OCI-LY3 (cell line): Measurements from ENCODE around the gene SH3RF3.

Source experiments
- H2AFZ ChIP-seq: fragments of 200-600, 300-600 bp; shearing (Covaris generic); 2 replicates; pipeline ENCODE4 v1.6.0; 2014; ENCODE audit warnings: antibody characterized with exemption, low read depth, low read length
- H3K27ac ChIP-seq: fragments of 200-600, 300-600 bp; sonication (generic); 2 replicates; pipeline ENCODE4 v1.5.1; 2014; ENCODE audit warnings: mild to moderate bottlenecking, low read length, moderate library complexity, mixed read lengths
- H3K27me3 ChIP-seq: fragments of 200-600, 300-600 bp; sonication (generic); 2 replicates; pipeline ENCODE4 v1.6.1; 2014; ENCODE audit warnings: low read depth, low read length, mixed read lengths
- H3K36me3 ChIP-seq: fragments of 200-600, 300-600 bp; sonication (generic); replicated peaks from 2 replicates; pipeline ENCODE3; 2014; ENCODE audit warnings: low read depth, low read length, mixed read lengths
- H3K4me1 ChIP-seq: fragments of 300-600, 200-600 bp; sonication (generic); 2 replicates; pipeline ENCODE4 v1.6.1; 2014; ENCODE audit warnings: low read length, mixed read lengths
- H3K4me2 ChIP-seq: fragments of 200-600, 300-600 bp; sonication (generic); 2 replicates; pipeline ENCODE4 v1.6.1; 2014; ENCODE audit warnings: low read length, mixed read lengths
- H3K4me3 ChIP-seq: fragments of 300-600, 200-600 bp; sonication (generic); 2 replicates; pipeline ENCODE4 v1.5.1; 2014; ENCODE audit warnings: antibody characterized with exemption, mild to moderate bottlenecking, low read length, moderate library complexity
- H3K79me2 ChIP-seq: fragments of 300-600, 200-600 bp; shearing (Covaris generic); 2 replicates; pipeline ENCODE4 v1.6.1; 2014; ENCODE audit warnings: mild to moderate bottlenecking, low read length, mixed read lengths
- H3K9ac ChIP-seq: fragments of 300-600, 200-600 bp; shearing (Covaris generic); 2 replicates; pipeline ENCODE4 v1.6.0; 2014; ENCODE audit warnings: mild to moderate bottlenecking, low read length, moderate library complexity
- H3K9me3 ChIP-seq: fragments of 200-600, 300-600 bp; shearing (Covaris generic); 2 replicates; pipeline ENCODE4 v1.6.1; 2014; ENCODE audit warnings: low read length, mixed read lengths; ENCODE audit not compliant: insufficient read depth
- H4K20me1 ChIP-seq: fragments of 200-600, 300-600 bp; sonication (generic); 2 replicates; pipeline ENCODE4 v1.6.1; 2016; ENCODE audit warnings: low read length, mixed read lengths; ENCODE audit not compliant: insufficient read depth
- EZH2phosphoT487 ChIP-seq: fragments of 200-600 bp; shearing (Covaris generic); IDR thresholded peaks from 2 replicates; pipeline ENCODE4 v1.6.1; 2018; ENCODE audit warnings: antibody characterized with exemption, mixed run types, low read depth
- TF ChIP-seq, protein P1 (sequence below): fragments of 200-600, 300-600 bp; sonication (generic); IDR thresholded peaks from 2 replicates; pipeline ENCODE4 v1.5.1; 2014; ENCODE audit warnings: antibody characterized with exemption, low read length, low read depth

Gene SH3RF3

GRCh38 chr2:109186656-109187250 is 57.7 kb downstream of the SH3RF3 start:
- Histone ChIP-seq H3K4me3 (no peak overlapping the region), H3K36me3 (no peaks in the 10 kb centered on the region), H3K4me1 (no peaks in the 10 kb centered on the region), H3K4me2 (no peak overlapping the region), H3K9ac (no peak overlapping the region), H3K79me2 (no peaks in the 10 kb centered on the region), H2AFZ (no peak overlapping the region), H4K20me1 (no peaks in the 10 kb centered on the region), H3K27ac (no peak overlapping the region), H3K27me3 (peaks cover 3% of the 10 kb centered on the region; the same call in 1 of the 2 replicates), H3K9me3 (no peaks in the 10 kb centered on the region)
- TF ChIP-seq, protein P1, sequence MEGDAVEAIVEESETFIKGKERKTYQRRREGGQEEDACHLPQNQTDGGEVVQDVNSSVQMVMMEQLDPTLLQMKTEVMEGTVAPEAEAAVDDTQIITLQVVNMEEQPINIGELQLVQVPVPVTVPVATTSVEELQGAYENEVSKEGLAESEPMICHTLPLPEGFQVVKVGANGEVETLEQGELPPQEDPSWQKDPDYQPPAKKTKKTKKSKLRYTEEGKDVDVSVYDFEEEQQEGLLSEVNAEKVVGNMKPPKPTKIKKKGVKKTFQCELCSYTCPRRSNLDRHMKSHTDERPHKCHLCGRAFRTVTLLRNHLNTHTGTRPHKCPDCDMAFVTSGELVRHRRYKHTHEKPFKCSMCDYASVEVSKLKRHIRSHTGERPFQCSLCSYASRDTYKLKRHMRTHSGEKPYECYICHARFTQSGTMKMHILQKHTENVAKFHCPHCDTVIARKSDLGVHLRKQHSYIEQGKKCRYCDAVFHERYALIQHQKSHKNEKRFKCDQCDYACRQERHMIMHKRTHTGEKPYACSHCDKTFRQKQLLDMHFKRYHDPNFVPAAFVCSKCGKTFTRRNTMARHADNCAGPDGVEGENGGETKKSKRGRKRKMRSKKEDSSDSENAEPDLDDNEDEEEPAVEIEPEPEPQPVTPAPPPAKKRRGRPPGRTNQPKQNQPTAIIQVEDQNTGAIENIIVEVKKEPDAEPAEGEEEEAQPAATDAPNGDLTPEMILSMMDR, result no peak
- no peak for TF ChIP-seq EZH2phosphoT487

DNA sequence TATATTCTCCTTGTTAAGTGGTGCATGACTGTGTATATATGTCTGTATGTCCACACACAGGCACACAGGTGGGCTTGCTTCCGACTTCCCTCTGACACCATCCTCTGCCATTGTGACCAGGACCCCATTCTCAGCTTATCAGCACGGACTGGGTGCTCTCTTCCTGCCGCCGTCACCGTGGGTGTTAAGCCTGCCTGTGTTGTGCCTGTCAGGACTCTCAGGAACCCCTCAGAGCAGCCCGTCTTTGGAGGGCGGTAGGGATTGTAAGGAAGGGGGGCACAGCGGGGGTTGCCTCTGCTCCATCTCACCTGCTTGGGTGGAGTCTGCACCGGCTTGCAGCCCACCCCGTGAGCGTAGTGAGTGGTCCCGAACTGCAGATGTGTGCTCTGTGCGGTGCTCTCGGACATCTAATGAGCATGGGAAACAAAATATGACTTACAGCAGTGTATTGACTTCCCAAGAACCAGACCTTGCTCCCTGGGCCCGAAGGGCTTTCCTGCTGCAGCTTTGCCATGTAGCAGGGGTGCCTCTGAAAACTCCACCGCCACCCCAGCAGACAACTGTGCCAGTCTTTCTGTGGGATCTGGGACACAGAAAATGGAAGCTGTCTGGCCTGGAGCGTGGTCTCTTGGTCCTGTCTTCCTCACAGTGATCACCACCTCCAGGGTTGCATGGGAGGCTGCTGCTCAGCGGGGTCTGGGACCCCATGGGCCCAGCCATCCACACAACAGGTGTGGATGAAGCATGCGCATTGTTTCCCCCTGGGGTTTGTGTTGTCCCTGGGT is 58.9 kb downstream of the SH3RF3 start:
- H2AFZ ChIP-seq, result no peak overlapping the region
- H3K4me2 ChIP-seq, result no peak overlapping the region
- no peak overlapping the region for H3K4me3 ChIP-seq
- H3K9me3 ChIP-seq, result no peaks in the 10 kb centered on the region
- no peak overlapping the region for H3K27ac ChIP-seq
- H3K36me3 ChIP-seq, result no peaks in the 10 kb centered on the region
- peaks cover 12% of the 10 kb centered on the region for H3K27me3 ChIP-seq
- H4K20me1 ChIP-seq, result no peaks in the 10 kb centered on the region
- TF ChIP-seq, protein P1, result no peak
- TF ChIP-seq EZH2phosphoT487, result no peak
- no peaks in the 10 kb centered on the region for H3K79me2 ChIP-seq
- H3K4me1 ChIP-seq, result no peaks in the 10 kb centered on the region
- H3K9ac ChIP-seq, result no peak overlapping the region

DNA sequence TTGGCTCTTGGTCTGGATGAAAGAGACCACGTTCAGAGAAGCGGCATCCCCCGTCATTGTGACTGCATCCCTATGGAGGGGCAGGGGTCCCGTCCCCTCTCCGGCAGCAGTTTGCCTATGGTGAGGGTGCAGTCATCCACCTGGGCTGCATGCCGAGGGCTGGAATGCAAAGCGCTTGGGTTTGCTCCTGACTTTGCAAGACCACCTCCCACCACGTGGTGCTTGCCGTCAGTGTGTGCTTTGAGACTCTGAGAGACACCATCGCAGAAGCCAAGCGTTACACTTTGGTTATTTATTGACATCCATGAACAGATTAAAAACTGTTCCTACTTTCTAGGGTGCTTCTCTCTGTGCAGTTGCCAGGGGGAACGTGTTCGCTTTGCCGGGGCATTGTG is 59.5 kb downstream of the SH3RF3 start:
- H2AFZ ChIP-seq, result no peak overlapping the region

GRCh38 chr2:109188898-109189297 is 59.9 kb downstream of the SH3RF3 start:
- Histone ChIP-seq H3K27ac (no peak overlapping the region), H3K4me3 (no peak overlapping the region), H3K4me1 (no peaks in the 10 kb centered on the region), H3K79me2 (no peaks in the 10 kb centered on the region), H3K36me3 (no peaks in the 10 kb centered on the region), H3K27me3 (peaks cover 21% of the 10 kb centered on the region), H3K9me3 (no peaks in the 10 kb centered on the region), H2AFZ (no peak overlapping the region), H3K9ac (no peak overlapping the region), H3K4me2 (no peak overlapping the region), H4K20me1 (no peaks in the 10 kb centered on the region)
- no peak for TF ChIP-seq EZH2phosphoT487
- TF ChIP-seq, protein P1, result no peak

More for the DNA sequence above, 59.5 kb downstream of the SH3RF3 start:
- no peak overlapping the region for H3K4me3 ChIP-seq
- H3K9ac ChIP-seq, result no peak overlapping the region
- TF ChIP-seq EZH2phosphoT487, result no peak
- TF ChIP-seq, protein P1, result no peak
- no peak overlapping the region for H3K27ac ChIP-seq
- no peaks in the 10 kb centered on the region for H3K79me2 ChIP-seq
- no peaks in the 10 kb centered on the region for H3K9me3 ChIP-seq
- H3K27me3 ChIP-seq, result peaks cover 17% of the 10 kb centered on the region
- no peak overlapping the region for H3K4me2 ChIP-seq
- H4K20me1 ChIP-seq, result no peaks in the 10 kb centered on the region
- H3K4me1 ChIP-seq, result no peaks in the 10 kb centered on the region
- no peaks in the 10 kb centered on the region for H3K36me3 ChIP-seq
